GM10266 (cell line): ENCODE measurements around the gene ZNF576.

Experiments
- DNase-seq: peaks from one replicate; pipeline ENCODE4 v3.0.0; 2012; ENCODE audit errors: extremely low spot score
- CTCF ChIP-seq: IDR thresholded peaks from 2 replicates; pipeline ENCODE4 v1.5.1; 2012; ENCODE audit warnings: mild to moderate bottlenecking, low read depth; ENCODE audit not compliant: control insufficient read depth, insufficient read depth; ENCODE audit errors: missing control alignments

ZNF576 gene

GRCh38 chr19:43563816-43564457 is 32.5 kb upstream of the ZNF576 start:
- TF ChIP-seq CTCF = no peak
- DNase-seq = no peak

- no peak for TF ChIP-seq CTCF
- no peak for DNase-seq
Measured at GRCh38 chr19:43564800-43565199, 31.6 kb upstream of the ZNF576 start.

- TF ChIP-seq CTCF = no peak
- DNase-seq = no peak
Measured at GRCh38 chr19:43569657-43570056, 26.7 kb upstream of the ZNF576 start.

GRCh38 chr19:43570174-43570791 is 26.1 kb upstream of the ZNF576 start:
- no peak for DNase-seq
- no peak for TF ChIP-seq CTCF

- no peak for DNase-seq
- no peak for TF ChIP-seq CTCF
Measured at GRCh38 chr19:43572171-43572588, 24.2 kb upstream of the ZNF576 start.

GRCh38 chr19:43574424-43575155 is 21.8 kb upstream of the ZNF576 start:
- no peak for DNase-seq

More at GRCh38 chr19:43574424-43575155, 21.8 kb upstream of the ZNF576 start:
- no peak for TF ChIP-seq CTCF
